MM.1S (cell line): ENCODE results near the gene LILRA1.
"Not testable (repeated sequence)": the region's sequence is repeated elsewhere in the genome, so short reads cannot be mapped to it uniquely, and the experiment has no call there.

Source experiments
- DNase-seq: peaks from one replicate; pipeline ENCODE4 v3.0.0-alpha.2; 2015
- H2AFZ ChIP-seq: fragments of 300-600 bp; sonication (generic); 2 replicates; pipeline ENCODE4 v1.6.0; 2016; ENCODE audit warnings: antibody characterized with exemption, low read length
- H3F3A ChIP-seq: fragments of 300-600 bp; sonication (generic); 2 replicates; pipeline ENCODE4 v1.6.1; 2016; ENCODE audit warnings: mild to moderate bottlenecking, antibody characterized with exemption, low read length, moderate library complexity, mixed read lengths; ENCODE audit not compliant: insufficient read depth
- H3K27ac ChIP-seq: fragments of 300-600 bp; sonication (generic); 2 replicates; pipeline ENCODE4 v1.5.1; 2016; ENCODE audit warnings: mild to moderate bottlenecking, low read length
- H3K27me3 ChIP-seq: fragments of 300-600 bp; sonication (generic); replicated peaks from 2 replicates; pipeline ENCODE4 v1.6.0; 2016; ENCODE audit warnings: low read length; ENCODE audit not compliant: insufficient read depth
- H3K36me3 ChIP-seq: fragments of 300-600 bp; sonication (generic); replicated peaks from 2 replicates; pipeline ENCODE4 v1.6.1; 2016; ENCODE audit warnings: mild to moderate bottlenecking, low read length, mixed read lengths; ENCODE audit not compliant: insufficient read depth
- H3K4me1 ChIP-seq: fragments of 300-600 bp; sonication (generic); 2 replicates; pipeline ENCODE4 v1.6.1; 2016; ENCODE audit warnings: low read length, mixed read lengths
- H3K4me2 ChIP-seq: fragments of 300-600 bp; sonication (generic); 2 replicates; pipeline ENCODE4 v1.6.0; 2016; ENCODE audit warnings: low read depth, low read length
- H3K4me3 ChIP-seq: fragments of 300-600 bp; sonication (generic); 2 replicates; pipeline ENCODE4 v1.5.1; 2016; ENCODE audit warnings: low read length, mixed read lengths
- H3K79me2 ChIP-seq: fragments of 300-600 bp; sonication (generic); 2 replicates; pipeline ENCODE4 v1.6.1; 2016; ENCODE audit warnings: mixed run types, low read length, mixed read lengths
- H3K9ac ChIP-seq: fragments of 300-600 bp; sonication (generic); 2 replicates; pipeline ENCODE4 v1.6.1; 2016; ENCODE audit warnings: low read length, mixed read lengths
- H3K9me2 ChIP-seq: fragments of 300-600 bp; sonication (generic); replicated peaks from 2 replicates; pipeline ENCODE4 v1.6.1; 2016; ENCODE audit warnings: mild to moderate bottlenecking, low read length, mixed read lengths; ENCODE audit not compliant: insufficient read depth
- H3K9me3 ChIP-seq: fragments of 300-600 bp; sonication (generic); replicated peaks from 2 replicates; pipeline ENCODE4 v1.6.1; 2016; ENCODE audit warnings: mild to moderate bottlenecking, low read length, mixed read lengths; ENCODE audit not compliant: insufficient read depth
- H4K20me1 ChIP-seq: fragments of 300-600 bp; sonication (generic); 2 replicates; pipeline ENCODE4 v1.6.1; 2016; ENCODE audit warnings: mild to moderate bottlenecking, low read length, moderate library complexity, mixed read lengths; ENCODE audit not compliant: insufficient read depth
- EZH2 ChIP-seq: fragments of 300-600 bp; sonication (generic); optimal IDR thresholded peaks from 2 replicates; pipeline ENCODE3; 2017; ENCODE audit warnings: low read depth, mild to moderate bottlenecking, antibody characterized with exemption, low read length, mixed read lengths
- EZH2phosphoT487 ChIP-seq: fragments of 300-600 bp; sonication (generic); IDR thresholded peaks from 2 replicates; pipeline ENCODE4 v1.6.1; 2018; ENCODE audit warnings: antibody characterized with exemption, low read length
- TF ChIP-seq, protein P1 (sequence below): fragments of 300-600 bp; sonication (generic); IDR thresholded peaks from 2 replicates; pipeline ENCODE4 v1.5.1; 2016; ENCODE audit warnings: antibody characterized with exemption, low read length, mixed read lengths

LILRA1 gene

DNA sequence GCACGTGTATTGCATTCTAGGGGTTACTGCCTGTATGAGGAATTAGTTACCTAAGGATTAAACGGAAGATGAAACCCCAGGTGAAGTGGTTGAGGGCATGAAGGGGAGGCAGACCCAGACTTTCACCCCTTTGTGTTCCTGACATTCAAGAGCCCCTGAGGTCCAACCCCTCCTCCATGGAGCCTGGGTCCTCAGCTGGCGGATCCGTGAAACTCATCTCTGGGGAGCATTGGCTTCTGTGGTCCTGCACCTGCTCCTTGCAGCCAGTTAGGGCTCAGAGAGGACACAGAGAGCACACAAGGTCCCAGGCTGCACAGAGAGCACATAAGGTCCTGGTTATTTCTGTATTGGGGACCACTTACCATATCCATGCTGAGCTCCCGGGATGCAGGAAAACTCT lies 7.0 kb upstream of the LILRA1 start:
- Histone ChIP-seq H3K27me3 (peaks cover 70% of the 10 kb centered on the region), H3F3A (no peaks in the 10 kb centered on the region), H3K9me3 (no peaks in the 10 kb centered on the region), H3K4me1 (no peaks in the 10 kb centered on the region), H4K20me1 (no peaks in the 10 kb centered on the region), H3K9ac (no peak overlapping the region), H3K79me2 (no peaks in the 10 kb centered on the region), H3K9me2 (no peaks in the 10 kb centered on the region), H2AFZ (no peak overlapping the region), H3K4me3 (no peak overlapping the region), H3K36me3 (no peaks in the 10 kb centered on the region), H3K4me2 (no peak overlapping the region), H3K27ac (no peak overlapping the region)
- no peak for TF ChIP-seq EZH2
- TF ChIP-seq EZH2phosphoT487: no peak
- TF ChIP-seq, protein P1, sequence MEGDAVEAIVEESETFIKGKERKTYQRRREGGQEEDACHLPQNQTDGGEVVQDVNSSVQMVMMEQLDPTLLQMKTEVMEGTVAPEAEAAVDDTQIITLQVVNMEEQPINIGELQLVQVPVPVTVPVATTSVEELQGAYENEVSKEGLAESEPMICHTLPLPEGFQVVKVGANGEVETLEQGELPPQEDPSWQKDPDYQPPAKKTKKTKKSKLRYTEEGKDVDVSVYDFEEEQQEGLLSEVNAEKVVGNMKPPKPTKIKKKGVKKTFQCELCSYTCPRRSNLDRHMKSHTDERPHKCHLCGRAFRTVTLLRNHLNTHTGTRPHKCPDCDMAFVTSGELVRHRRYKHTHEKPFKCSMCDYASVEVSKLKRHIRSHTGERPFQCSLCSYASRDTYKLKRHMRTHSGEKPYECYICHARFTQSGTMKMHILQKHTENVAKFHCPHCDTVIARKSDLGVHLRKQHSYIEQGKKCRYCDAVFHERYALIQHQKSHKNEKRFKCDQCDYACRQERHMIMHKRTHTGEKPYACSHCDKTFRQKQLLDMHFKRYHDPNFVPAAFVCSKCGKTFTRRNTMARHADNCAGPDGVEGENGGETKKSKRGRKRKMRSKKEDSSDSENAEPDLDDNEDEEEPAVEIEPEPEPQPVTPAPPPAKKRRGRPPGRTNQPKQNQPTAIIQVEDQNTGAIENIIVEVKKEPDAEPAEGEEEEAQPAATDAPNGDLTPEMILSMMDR: no peak
- DNase-seq: no peak

DNA sequence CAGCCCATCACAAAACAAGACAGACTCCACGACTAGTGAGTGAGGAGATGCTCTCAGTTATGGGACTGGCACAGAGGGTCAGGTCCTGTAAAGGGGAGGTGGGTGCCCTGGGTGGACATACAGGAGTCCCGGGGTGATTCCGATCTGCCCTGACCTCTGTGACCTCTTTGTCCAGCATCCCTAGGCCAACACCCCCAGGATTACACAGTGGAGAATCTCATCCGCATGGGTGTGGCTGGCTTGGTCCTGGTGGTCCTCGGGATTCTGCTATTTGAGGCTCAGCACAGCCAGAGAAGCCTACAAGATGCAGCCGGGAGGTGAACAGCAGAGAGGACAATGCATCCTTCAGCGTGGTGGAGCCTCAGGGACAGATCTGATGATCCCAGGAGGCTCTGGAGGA lies 6.4 kb upstream of the LILRA1 start:
- H2AFZ ChIP-seq: no peak overlapping the region
- H3K9ac ChIP-seq: no peak overlapping the region
- no peaks in the 10 kb centered on the region for H3K4me1 ChIP-seq
- no peak overlapping the region for H3K27ac ChIP-seq
- DNase-seq: no peak
- H3K4me3 ChIP-seq: no peak overlapping the region
- no peaks in the 10 kb centered on the region for H3K9me2 ChIP-seq
- no peaks in the 10 kb centered on the region for H3K79me2 ChIP-seq
- TF ChIP-seq EZH2phosphoT487 (no peak), EZH2 (no peak)
- TF ChIP-seq, protein P1: no peak
- no peaks in the 10 kb centered on the region for H3K9me3 ChIP-seq
- H3K4me2 ChIP-seq: no peak overlapping the region
- H3K27me3 ChIP-seq: peaks cover 72% of the 10 kb centered on the region
- no peaks in the 10 kb centered on the region for H3F3A ChIP-seq
- no peaks in the 10 kb centered on the region for H3K36me3 ChIP-seq
- no peaks in the 10 kb centered on the region for H4K20me1 ChIP-seq

DNA sequence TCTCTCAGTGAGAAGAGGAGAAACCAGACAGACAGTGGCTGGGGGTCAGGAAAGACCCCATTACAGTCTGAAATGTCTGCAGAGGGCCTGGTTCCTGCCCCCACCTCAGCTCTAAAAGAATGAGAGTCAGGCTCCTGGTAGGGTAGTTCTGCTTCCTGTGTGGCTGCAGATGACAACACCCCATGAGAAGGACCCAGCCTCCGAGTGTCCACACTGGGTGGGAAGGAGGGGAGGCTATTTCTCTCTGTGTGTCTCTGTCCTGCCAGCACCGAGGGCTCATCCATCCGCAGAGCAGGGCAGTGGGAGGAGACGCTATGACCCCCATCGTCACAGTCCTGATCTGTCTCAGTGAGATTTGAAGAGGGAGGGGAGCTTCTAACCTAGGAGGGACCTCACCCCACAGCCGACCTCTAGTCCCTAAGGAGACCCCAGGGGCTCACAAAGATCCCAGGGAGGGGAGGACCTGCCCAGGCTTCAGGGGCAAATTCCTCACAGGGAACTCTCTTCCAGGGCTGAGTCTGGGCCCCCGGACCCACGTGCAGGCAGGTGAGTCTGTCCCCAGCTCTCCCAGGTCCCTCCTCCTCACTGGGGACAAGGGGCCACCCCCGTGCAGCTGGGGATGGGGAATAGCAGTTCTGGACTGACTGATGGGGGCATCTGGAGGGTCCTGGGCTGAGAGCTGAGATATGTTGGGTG lies 647 bp downstream of the LILRA1 start:
- not testable (repeated sequence) for H2AFZ ChIP-seq, H4K20me1 ChIP-seq, H3F3A ChIP-seq, DNase-seq, H3K36me3 ChIP-seq, H3K27ac ChIP-seq, H3K4me3 ChIP-seq, H3K4me2 ChIP-seq, H3K9me3 ChIP-seq, H3K9ac ChIP-seq, H3K4me1 ChIP-seq, H3K9me2 ChIP-seq, H3K79me2 ChIP-seq
- H3K27me3 ChIP-seq: peaks cover 87% of the 10 kb centered on the region

DNA sequence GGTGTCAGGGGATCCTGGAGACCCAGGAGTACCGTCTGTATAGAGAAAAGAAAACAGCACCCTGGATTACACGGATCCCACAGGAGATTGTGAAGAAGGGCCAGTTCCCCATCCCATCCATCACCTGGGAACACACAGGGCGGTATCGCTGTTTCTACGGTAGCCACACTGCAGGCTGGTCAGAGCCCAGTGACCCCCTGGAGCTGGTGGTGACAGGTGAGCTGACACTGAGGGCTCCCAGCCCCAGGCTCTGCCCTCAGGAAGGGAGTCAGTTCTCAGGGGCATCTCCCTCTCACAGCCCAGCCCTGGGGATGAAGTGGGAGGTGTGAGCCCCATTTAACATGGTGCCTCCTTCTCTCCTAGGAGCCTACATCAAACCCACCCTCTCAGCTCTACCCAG lies 1.3 kb downstream of the LILRA1 start:
- no peak overlapping the region for H3K4me2 ChIP-seq
- H3K36me3 ChIP-seq: no peaks in the 10 kb centered on the region
- TF ChIP-seq EZH2phosphoT487: no peak
- TF ChIP-seq, protein P1: no peak
- TF ChIP-seq EZH2: no peak
- no peaks in the 10 kb centered on the region for H3F3A ChIP-seq
- H3K79me2 ChIP-seq: no peaks in the 10 kb centered on the region
- H3K27me3 ChIP-seq: peaks cover 87% of the 10 kb centered on the region
- H3K4me1 ChIP-seq: no peaks in the 10 kb centered on the region
- no peak overlapping the region for H2AFZ ChIP-seq
- H4K20me1 ChIP-seq: no peaks in the 10 kb centered on the region
- H3K27ac ChIP-seq: no peak overlapping the region
- no peak for DNase-seq
- H3K9me3 ChIP-seq: no peaks in the 10 kb centered on the region
- H3K9me2 ChIP-seq: no peaks in the 10 kb centered on the region
- H3K9ac ChIP-seq: no peak overlapping the region
- H3K4me3 ChIP-seq: no peak overlapping the region

DNA sequence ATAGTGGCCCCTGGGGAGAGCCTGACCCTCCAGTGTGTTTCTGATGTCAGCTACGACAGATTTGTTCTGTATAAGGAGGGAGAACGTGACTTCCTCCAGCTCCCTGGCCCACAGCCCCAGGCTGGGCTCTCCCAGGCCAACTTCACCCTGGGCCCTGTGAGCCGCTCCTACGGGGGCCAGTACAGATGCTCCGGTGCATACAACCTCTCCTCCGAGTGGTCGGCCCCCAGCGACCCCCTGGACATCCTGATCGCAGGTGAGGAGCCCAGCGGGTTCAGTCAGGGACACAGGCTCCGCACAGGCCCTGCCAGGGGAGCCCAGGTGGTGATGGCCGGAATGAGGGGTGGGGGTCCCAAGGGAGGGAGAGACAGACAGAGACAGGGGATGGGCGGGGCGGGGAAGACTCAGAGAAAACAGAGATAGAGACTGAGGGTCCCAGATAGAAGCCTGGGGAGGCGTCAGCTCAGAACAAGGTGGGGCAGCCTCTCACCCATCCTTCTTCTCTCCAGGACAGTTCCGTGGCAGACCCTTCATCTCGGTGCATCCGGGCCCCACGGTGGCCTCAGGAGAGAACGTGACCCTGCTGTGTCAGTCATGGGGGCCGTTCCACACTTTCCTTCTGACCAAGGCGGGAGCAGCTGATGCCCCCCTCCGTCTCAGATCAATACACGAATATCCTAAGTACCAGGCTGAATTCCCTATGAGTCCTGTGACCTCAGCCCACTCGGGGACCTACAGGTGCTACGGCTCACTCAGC lies 2.4 kb downstream of the LILRA1 start:
- not testable (repeated sequence) for H3K4me3 ChIP-seq, H3F3A ChIP-seq, H3K9me2 ChIP-seq, H3K79me2 ChIP-seq, H3K9me3 ChIP-seq, H3K27ac ChIP-seq, H3K4me2 ChIP-seq, H4K20me1 ChIP-seq, H3K36me3 ChIP-seq, DNase-seq, H3K4me1 ChIP-seq, H2AFZ ChIP-seq, H3K9ac ChIP-seq
- peaks cover 87% of the 10 kb centered on the region for H3K27me3 ChIP-seq
